GM12892 (cell line): ENCODE results near the gene PRDM16.

ENCODE experiments used
- POLR2A ChIP-seq: IDR thresholded peaks from 2 replicates; pipeline ENCODE4 v1.6.1; 2011; ENCODE audit warnings: low read depth, low read length, control low read depth
- POLR2AphosphoS5 ChIP-seq: IDR thresholded peaks from 2 replicates; pipeline ENCODE4 v1.6.1; 2011; ENCODE audit warnings: low read depth, low read length, control low read depth
- TAF1 ChIP-seq: IDR thresholded peaks from 2 replicates; pipeline ENCODE4 v1.6.1; 2011; ENCODE audit warnings: low read depth, mild to moderate bottlenecking, control low read depth, low read length, borderline replicate concordance

DNA sequence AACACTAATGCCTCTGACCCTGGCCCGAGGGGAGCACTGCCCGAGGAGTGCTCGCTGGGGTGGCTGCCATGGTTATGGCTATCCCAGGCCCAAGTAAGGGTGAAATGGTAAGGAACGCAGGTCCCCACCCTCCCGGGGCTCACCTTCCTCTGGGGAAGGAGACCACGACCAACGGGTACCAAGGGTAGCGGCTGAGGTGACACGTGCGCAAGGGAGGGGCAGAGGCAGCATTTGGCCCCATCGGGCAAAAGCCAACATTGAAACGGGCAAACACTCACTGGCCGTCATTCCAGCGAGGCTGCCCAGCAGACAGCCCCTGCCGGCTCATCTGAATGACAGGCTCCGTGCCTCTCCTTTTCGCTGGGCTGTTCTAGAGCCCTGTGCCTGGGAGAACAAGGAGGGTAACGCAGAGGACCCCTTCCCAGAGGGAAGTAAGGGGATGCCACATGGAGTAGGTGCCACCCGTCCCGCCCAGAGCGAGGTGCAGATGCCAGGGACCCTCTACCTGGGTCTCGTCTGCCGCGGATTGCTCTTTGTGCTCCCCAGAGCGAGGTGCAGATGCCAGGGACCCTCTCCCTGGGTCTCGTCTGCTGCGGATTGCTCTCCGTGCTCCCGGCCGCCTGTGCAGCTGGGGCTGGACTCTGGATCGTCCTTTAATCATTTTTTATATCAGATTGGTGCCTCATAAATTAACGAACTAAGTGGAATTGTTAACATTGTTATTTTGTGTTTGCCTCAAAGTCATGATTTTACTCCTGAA, 31.5 kb upstream of the PRDM16 start:
- TF ChIP-seq TAF1 (no peak), POLR2AphosphoS5 (no peak), POLR2A (no peak)
